HG03460 (cell line): ENCODE data around the gene CDK2.
A peak's percentile ranks its signal among the peaks of the same experiment; 100 is the strongest.

Experiments
- ATAC-seq: cut with Tn5 transposase; IDR thresholded peaks from one replicate; pipeline ENCODE4 v1.9.1; 2021; ENCODE audit not compliant: unreplicated experiment

Gene CDK2

GRCh38 chr12:56007564-56008559, 41.2 kb downstream of the CDK2 start:
- ATAC-seq: peak; percentile 60

DNA sequence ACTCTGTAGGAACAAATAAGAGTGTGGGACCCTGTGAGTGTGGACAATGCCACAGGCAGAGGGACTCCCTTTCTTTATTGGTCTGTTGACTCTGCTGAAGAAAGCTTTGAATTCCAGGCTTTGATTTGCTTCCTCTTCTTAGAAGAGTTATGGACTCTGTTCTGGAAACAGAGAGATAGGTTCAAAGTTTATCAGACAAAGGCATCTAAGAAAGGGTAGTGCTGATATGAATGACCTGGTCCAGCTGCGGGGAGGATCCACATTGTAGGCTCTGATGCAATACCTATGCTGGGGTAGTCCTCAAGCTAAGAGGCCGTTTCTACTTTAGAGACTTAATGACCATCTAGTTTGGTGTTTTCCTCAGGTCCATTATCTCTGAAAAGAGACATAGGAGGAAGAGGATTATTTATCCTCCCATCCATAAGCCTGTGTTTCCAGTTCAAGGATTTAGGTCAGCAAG, 43.5 kb downstream of the CDK2 start:
- no peak for ATAC-seq

GRCh38 chr12:56011509-56012090, 45.0 kb downstream of the CDK2 start:
- ATAC-seq: no peak

GRCh38 chr12:56013482-56013881, 46.9 kb downstream of the CDK2 start:
- ATAC-seq: no peak

DNA sequence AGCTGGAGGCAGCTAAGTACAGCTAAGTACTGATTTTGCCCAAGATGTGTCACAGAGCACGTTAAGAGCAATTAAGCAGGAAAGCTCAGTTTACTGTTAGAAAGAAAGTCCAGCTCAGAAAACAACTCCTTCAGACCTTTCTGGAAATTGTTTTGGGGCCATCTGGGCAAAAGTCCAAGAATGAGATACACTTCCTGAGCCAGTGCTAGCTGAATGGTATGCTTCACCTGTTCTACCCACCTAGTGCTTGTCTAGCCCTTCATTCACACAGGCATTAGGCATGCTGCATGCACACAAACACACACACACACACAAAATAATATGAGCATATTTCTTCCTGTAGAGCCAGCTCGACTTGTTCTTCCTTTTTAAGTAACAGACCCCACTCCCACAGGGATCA, 47.6 kb downstream of the CDK2 start:
- ATAC-seq: no peak

- no peak for ATAC-seq
Observed at GRCh38 chr12:56017181-56017580, 50.6 kb downstream of the CDK2 start.

DNA sequence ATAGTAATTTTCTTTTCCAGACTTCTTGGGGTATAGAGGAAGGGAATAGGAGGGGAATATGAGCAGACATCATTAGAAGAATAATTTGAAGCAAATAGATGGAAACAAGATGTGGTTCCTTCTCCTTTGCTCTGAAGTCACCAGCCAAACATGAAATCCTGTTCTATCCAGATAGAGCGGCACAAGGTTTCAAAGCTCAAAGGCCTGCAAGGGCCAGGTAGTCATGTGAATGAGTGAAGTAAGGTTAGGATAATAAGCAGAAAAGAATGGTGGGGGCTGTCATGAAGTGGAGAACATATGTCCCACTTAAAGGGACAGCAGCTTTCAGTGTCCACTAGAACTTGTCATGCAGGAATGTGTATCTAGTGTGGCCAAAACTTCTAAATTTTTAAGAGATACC, 51.7 kb downstream of the CDK2 start:
- ATAC-seq: no peak

DNA sequence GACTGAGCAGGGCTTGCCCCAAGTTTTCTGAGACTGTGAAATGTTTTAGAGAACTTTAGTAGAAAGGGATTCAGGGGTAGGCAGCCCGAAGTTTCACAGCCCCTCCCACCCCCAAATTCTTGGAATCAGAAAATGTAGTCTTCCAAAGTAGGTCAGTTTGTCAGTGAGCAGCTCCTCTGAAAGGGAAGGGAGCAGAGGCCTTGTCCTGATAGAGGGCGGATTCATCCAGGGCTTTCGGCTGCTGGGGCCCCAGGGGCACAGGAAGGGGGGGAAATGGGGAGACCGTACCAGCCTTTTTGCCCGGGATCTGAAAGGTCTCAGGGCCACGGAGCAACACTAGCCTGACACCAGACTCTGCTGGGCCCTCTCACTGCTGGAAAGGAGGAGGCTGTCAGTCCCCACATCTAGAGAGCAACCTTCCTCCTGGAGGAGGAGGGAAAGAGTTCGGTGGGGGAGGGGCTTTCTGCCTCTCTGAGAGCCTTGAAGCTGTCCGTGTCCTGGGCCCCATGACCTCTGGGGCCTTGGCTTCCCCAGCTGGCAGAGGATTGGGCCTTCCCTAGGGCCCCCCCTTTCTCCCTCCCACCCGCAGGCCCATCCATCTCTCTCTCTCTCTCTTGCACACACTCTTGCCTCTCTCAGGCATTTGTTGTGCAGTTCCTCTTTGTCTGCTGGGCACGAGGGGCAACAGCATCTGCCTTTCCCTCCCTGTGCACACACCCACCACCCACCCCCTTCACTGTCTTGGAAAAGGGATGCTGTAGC, 54.0 kb downstream of the CDK2 start, which contains the start of gene IKZF4:
IKZF4 (plus strand) TSS at position 621 of the 762 bp plus-strand sequence. CDS start 451 bp downstream, outside the sequence.
- ATAC-seq: no peak

DNA sequence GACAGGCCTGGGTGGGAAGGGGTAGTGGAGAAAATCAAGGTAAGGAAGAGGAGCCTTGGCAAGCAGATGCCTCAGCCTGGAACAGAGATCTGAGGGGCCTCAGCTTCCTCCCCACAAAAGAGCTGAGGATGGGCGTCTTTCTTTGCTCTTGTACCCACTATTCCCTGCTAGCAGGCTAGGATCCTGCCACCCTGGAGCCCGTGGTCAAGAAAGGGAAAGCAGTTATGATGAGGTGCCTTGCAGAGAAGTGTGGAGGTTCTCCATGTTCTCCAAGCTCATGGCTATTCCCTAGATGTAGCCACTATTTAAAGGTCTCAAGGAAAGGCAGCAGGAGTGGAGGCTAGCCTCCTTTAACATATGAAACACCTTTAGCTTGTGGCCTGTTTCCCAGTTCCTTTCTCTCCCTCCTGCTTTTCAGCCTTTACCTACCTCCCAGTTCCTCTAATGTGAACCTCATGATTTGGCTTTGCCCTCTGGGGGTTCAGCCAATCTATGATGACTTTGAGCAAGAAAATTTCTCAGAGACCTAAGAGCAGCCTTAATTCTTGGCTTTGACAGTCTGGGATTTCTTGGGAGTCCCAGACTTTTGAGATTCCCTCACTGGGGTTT, 55.4 kb downstream of the CDK2 start:
- no peak for ATAC-seq
